Body of pancreas (tissue), 4 donors: Measurements from ENCODE around the gene C2orf80.

Experiments used
- CTCF ChIP-seq, 7 experiments: fragments of 450-650 bp in 4 of 7; fragments of 200-600 bp in 3 of 7; sonication (generic) in 3 of 7; IDR thresholded peaks; one replicate each; pipeline ENCODE4 v1.5.1; 2016 to 2019; ENCODE audit warnings: antibody characterized with exemption in 7 of 7
- POLR2A ChIP-seq, 3 donors: fragments of 450-650 bp; IDR thresholded peaks; one replicate each; pipeline ENCODE4 v1.6.1; 2016; ENCODE audit warnings: antibody characterized with exemption in 3 of 3, mild to moderate bottlenecking in 2 of 3

DNA sequence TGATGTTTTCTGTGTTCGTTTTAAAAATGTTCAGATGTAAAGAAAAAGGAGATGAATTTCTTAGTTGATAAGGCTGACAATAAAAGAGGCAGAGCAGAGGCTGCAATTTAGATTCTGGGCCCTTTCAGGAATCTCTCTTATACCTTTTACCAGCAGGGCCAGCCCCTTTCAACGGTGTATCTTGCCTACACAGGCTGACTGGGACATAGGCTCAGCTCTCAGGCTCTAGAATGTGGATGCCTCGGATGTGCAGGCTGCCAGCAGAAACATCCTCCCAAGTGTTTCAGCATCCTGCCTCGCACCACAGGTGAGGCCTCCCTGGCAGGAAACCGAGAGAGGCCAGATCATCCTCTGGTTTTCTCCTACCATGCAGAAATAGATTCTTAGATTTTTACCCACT is 3.4 kb downstream of the C2orf80 start:
- TF ChIP-seq POLR2A (IDR thresholded peaks at IDR 0.05) (no peak), CTCF (IDR thresholded peaks at IDR 0.05) (no peak)
